Tongue (tissue), 3 donors: ENCODE results near the gene TTF1. TPM values are rescaled to one million over a fixed set of nuclear protein-coding genes. Genes with fewer than 3 reads are reported as not detected.

Source experiments
- DNase-seq: peaks from one replicate; pipeline ENCODE4 v3.0.0-alpha.2; 2015
- small RNA-seq: library from RNA; depleted of rRNA; stranded (forward); fragments of <200 nt; gene quantifications from one replicate; pipeline ENCODE3, GENCODE V24; 2014; ENCODE audit warnings: low replicate concordance
- total RNA-seq: library from RNA; depleted of rRNA; stranded (reverse); fragments of >200 nt; gene quantifications from one replicate; pipeline ENCODE4 v1.2.3, GENCODE V29; 2014

TTF1 gene
- total RNA-seq, 1 donor from 2014 or later: 9.9 TPM

GRCh38 chr9:132365986-132366385 is 40.7 kb downstream of the TTF1 start:
- no peak for DNase-seq

DNA sequence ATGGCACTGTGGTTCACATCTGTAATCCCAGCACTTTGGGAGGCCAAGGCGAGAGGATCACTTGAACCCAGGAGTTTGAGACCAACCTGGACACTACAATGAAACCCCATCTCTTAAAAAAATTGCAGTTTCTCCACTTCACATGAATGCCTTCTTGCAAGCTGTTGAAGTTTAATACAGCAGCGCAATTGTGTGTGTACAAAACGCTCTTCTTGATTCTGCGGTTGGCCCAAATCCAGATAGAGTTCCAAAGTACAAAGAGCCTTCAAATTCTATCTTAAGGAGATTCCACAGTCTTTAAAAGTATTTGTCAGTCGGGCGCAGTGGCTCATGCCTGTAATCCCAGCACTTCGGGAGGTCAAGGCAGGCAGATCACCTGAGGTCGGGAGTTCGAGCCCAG is 42.6 kb downstream of the TTF1 start:
- no peak for DNase-seq

GRCh38 chr9:132357764-132358163 is 48.9 kb downstream of the TTF1 start:
- no peak for DNase-seq

DNA sequence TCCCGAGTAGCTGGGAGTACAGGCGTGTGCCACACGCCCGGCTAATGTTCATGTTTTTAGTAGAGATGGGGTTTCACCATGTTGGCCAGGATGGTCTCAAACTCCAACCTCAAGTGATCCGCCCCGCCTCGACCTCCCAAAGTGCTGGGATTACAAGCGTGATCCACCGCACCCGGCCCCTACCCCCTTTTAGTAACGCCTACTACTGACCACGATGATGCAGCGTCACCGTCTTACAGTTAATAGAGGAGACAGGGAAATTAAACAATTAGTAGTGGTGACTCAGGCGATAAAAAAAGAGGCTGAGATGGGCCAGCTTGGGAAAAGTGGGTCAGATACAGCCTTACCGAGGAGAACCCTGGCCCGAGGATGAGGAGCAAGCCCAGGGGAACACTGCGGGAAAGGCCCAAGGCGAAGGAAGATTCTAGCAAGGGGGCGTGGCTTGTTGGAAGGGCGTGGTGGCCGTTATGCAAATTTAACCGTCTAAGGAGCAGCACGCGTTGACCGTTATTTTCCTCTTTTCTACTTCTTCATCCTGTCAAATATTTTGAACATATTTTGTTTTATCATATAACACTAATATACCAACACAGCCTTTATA is 50.2 kb downstream of the TTF1 start:
- no peak for DNase-seq

DNA sequence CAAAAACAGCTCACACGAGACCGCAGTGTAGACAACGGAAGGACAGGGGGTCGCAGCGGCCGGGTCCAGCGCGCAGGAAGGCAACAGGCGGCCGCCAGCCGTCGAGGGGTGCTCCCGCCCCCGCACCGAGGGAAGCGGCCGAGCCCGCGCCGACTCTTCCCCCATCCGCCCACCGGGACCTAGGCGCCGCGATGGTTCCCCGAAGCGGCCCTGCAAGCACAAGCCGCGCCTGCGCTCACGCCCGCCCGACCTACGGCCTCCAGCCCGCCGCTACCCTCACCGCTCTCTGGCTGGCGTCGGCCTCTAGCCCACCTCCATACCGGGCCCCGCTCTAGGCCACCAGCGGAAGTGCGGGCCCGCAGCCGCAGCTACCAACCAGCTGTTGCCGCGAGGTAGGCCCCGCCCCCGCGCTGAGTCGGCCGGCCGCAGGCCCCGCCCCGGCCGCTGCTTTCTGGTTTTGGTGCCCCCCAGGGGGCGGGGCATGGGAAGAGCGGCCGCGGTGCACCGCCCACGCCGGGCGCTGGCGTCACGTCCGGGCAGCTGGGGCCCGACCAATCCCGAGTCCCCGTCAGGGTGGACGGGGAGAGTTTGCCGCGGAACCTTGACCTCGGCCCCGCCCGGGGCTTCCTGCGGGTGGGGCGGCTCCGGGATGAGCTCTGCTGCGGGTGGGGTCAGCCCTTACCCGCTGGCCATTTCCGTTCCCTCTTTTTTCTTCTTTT is 51.8 kb downstream of the TTF1 start, which contains the start of gene SETX:
TSS of gene SETX (minus strand) at position 350 of the 719 bp plus-strand sequence. CDS start 5,558 bp downstream, outside the sequence.
- peak; percentile 99 for DNase-seq

- no peak for DNase-seq
Measured at GRCh38 chr9:132351404-132352045, 55.1 kb downstream of the TTF1 start.

- DNase-seq: no peak
Measured at GRCh38 chr9:132350861-132351315, 55.8 kb downstream of the TTF1 start.

DNA sequence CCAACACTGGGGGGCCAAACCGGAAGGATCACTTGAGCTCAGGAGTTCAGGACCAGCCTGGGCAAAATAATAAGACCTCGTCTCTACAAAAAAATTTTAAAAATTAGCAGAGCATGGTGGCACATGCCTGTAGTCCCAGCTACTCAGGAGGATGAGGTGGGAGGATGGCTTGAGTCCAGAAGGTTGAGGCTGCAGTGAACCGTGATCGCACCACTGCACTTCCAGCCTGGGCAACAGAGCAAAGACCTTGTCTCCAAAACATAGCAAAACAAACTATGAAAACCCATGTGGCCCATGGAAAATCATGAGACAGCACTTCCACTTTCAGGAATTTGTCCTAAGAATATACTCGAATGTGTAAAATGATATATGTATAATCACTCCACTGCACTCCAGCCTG is 58.0 kb downstream of the TTF1 start:
- no peak for DNase-seq

DNA sequence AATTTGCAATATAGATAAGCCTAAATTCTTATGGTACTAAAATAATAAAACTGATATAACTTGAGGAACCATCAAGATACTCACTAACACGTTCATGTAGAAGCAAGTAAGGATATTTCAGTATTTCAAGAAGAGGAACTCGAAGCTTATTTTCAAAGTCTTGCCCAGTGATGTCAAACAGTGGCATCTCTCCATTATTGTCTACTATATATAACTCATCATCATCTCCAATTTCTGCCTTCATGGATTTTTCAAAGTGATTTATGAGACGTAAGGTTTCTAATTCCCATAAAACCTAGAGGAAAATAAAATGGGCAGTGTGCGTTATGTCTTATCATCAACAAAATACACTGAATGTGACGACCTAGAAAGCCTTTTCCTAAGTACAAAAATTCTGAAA is 60.5 kb downstream of the TTF1 start:
- DNase-seq: no peak

DNA sequence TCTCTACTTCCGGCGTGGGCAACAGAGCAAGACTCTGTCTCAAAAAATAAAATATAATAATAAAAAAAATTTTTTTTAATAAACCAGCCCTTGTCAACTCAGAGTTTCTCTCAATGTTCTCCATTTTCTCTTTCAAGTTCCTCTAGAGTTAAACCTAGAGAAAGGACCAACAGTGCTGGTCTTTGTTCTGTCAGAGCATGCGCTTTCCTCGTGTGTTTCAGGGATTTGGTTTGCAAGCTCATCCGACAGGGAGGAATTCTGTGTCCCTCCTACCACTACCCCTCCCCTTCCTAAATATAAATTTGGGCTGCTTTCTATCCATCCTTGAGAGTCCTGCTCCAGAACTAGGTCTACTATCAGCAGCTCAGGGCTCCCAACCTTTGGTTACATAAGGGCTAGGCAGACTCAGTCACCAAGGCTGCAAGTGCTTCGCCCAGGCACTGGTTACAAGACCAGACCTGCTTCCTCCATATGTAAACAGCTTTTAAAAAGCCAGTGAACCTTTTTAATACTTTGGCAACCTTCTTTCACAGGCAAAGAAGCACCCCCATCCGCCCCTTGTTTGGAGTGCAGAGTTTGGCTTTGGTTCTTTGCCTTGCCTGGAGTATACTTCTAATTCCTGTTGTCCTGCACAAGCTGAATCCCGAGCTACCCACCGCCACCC is 65.3 kb downstream of the TTF1 start:
- DNase-seq: no peak

DNA sequence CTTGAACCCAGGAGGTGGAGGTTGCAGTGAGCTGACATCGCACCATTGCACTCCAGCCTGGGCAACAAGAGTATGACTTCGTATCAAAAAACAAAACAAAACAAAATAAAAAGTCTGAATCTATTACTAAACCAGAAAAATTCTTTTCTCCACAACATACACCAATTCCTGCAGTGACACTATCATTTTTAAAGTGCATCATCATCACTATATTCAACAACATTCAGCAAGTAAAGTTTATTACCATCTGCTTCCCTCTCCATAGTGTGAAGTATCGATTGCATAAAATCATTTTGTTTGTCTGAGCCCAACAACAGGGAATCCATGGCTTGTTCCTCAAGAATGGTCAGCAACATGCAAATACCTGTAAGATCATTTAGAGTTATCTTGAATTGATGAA is 72.3 kb downstream of the TTF1 start:
- no peak for DNase-seq

GRCh38 chr9:132333556-132333955 is 73.1 kb downstream of the TTF1 start:
- no peak for DNase-seq

DNA sequence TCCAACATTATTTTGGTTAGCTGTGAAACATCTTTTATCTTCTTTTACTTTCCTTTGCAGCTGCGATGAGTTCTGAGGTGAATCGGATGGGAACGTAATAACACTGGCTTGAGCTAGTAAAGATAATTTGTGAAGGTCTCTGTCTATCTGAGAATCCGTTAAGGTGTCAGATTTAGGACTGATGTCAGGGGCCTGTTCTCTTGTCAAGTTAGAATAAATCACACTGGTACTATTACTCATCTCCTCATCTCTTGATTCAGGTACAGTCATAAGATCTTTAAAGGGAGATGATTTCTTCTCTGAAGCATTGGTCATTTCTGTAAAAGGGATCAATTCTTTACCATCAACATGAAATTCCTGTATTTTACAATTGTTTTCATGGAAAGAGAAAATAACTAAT is 78.1 kb downstream of the TTF1 start:
- no peak for DNase-seq

DNA sequence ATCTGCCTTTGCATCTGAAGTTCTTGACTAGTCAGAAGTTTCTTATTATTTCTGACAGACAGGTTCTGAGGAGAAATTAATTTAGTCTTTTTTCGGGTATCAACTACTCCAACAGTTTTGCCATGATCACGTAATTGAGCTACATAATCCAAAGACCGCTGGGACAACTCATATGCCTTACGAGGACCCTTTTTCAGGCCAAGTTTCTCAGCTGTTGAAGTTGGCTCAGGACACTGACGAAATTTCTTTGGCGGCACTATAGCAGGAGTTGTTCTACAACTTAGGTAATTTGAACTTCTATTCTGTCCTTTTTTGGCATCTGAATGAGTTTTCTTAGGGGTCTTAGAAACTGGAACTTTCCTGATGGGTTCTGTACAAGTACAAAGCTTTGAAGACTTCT is 79.1 kb downstream of the TTF1 start:
- peak; percentile 79 for DNase-seq

Small RNA genes lying within 50 kb of the gene (small RNA-seq; reads per million reads assigned to genes)
- 0.45 reads per million, percentile 70 among the genes with 10 or more reads in this experiment for gene RNU5D-2P

Other genes starting within 250 kb of the TTF1 start
- 1.3 TPM for gene NTNG2, start 244.8 kb downstream of the TTF1 start, total RNA-seq
- 78.2 TPM for gene SETX, start 51.9 kb downstream of the TTF1 start, total RNA-seq
- gene CFAP77, start 3.4 kb upstream of the TTF1 start, total RNA-seq: not detected
- gene BARHL1, start 175.8 kb upstream of the TTF1 start, total RNA-seq: not detected